Measurements from ENCODE around the gene GALK2. TPM values are rescaled to one million over a fixed set of nuclear protein-coding genes. Genes with fewer than 3 reads are reported as not detected.

Gene GALK2
- total RNA-seq, 1 experiment from 2014 or later, result 29.0 TPM

DNA sequence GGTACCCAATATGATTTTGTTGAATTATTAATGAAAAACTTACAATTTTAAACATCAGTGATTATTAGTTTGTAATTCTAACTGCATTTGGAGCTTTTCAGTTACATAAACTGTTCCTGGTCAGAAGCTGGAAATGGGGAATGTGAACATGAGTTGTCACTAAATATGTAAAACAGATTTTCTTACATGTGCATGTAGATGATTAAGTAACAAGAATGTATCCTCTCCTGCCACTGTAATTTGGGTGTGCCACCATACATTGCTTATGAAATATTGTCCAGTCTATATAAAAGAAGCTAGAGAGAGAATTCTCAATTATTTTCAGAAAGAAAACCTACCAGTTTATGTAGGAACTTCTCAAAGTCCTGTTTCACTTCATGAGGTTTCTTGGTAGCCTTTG is 161.4 kb downstream of the GALK2 start:
- H3K79me2 ChIP-seq (ENCODE audit: low read depth), result no peaks in the 10 kb centered on the region
- H3K36me3 ChIP-seq (ENCODE audit: low read depth), result no peaks in the 10 kb centered on the region
- no peak overlapping the region for H3K4me2 ChIP-seq
- no TSS peak for BruUV-seq (replicated peaks)
- intact Hi-C loops (cut with micrococcal nuclease; ENCODE audit: unreplicated experiment), result no loop called here
- no peak overlapping the region for H2AFZ ChIP-seq
- no peaks in the 10 kb centered on the region for H3F3A ChIP-seq (ENCODE audit: insufficient read depth, low read depth)
- H3K4me3 ChIP-seq, result no peak overlapping the region
- no peaks in the 10 kb centered on the region for H3K9me2 ChIP-seq (ENCODE audit: insufficient read depth)
- no peak for DNase-seq
- CTCF ChIA-PET, result no interaction called here
- no peak for TF ChIP-seq EZH2 (IDR thresholded peaks at IDR 0.05; ENCODE audit: low read depth)
- TF ChIP-seq, protein P1, sequence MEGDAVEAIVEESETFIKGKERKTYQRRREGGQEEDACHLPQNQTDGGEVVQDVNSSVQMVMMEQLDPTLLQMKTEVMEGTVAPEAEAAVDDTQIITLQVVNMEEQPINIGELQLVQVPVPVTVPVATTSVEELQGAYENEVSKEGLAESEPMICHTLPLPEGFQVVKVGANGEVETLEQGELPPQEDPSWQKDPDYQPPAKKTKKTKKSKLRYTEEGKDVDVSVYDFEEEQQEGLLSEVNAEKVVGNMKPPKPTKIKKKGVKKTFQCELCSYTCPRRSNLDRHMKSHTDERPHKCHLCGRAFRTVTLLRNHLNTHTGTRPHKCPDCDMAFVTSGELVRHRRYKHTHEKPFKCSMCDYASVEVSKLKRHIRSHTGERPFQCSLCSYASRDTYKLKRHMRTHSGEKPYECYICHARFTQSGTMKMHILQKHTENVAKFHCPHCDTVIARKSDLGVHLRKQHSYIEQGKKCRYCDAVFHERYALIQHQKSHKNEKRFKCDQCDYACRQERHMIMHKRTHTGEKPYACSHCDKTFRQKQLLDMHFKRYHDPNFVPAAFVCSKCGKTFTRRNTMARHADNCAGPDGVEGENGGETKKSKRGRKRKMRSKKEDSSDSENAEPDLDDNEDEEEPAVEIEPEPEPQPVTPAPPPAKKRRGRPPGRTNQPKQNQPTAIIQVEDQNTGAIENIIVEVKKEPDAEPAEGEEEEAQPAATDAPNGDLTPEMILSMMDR (conservative IDR thresholded peaks at IDR 0.05), result no peak
- H3K4me1 ChIP-seq (replicated peaks; ENCODE audit: insufficient read depth), result no peaks in the 10 kb centered on the region
- no peaks in the 10 kb centered on the region for H4K20me1 ChIP-seq (ENCODE audit: insufficient read depth)
- POLR2A ChIA-PET (ENCODE audit: unreplicated experiment), result no interaction called here
- no peaks in the 10 kb centered on the region for H3K27me3 ChIP-seq (ENCODE audit: insufficient read depth, low read depth)
- no peak overlapping the region for H3K27ac ChIP-seq
- H3K9me3 ChIP-seq (ENCODE audit: insufficient read depth, low read depth), result no peaks in the 10 kb centered on the region

DNA sequence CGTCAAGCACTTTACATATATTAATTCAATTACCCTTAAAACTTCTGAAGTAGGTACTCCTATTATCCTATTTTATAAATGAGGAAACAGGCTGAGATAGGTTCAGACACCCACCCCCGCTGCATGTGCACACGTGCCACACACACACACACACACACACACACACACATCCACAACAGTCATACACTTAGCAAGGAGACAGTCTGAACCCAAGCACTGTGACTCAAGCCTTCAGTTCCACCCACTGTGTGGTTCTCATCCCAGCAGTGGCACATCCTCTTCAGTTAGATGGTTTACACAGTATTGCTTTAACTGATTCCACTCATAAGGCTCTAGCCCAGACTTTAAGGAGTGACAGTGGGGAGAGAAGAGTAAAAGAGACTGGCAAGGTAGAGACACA is 161.9 kb downstream of the GALK2 start:
- Histone ChIP-seq H3K9me3 (ENCODE audit: insufficient read depth, low read depth) (no peaks in the 10 kb centered on the region), H3K9me2 (ENCODE audit: insufficient read depth) (no peaks in the 10 kb centered on the region), H3K36me3 (ENCODE audit: low read depth) (no peaks in the 10 kb centered on the region), H3K79me2 (ENCODE audit: low read depth) (no peaks in the 10 kb centered on the region), H3K4me1 (replicated peaks; ENCODE audit: insufficient read depth) (no peaks in the 10 kb centered on the region), H4K20me1 (ENCODE audit: insufficient read depth) (no peaks in the 10 kb centered on the region), H3K4me2 (no peak overlapping the region), H3F3A (ENCODE audit: insufficient read depth, low read depth) (no peaks in the 10 kb centered on the region), H2AFZ (no peak overlapping the region), H3K27ac (no peak overlapping the region), H3K27me3 (ENCODE audit: insufficient read depth, low read depth) (no peaks in the 10 kb centered on the region), H3K4me3 (no peak overlapping the region)
- ChIA-PET CTCF (no interaction called here), POLR2A (ENCODE audit: unreplicated experiment) (no interaction called here)
- DNase-seq, result no peak
- no TSS peak for BruUV-seq (replicated peaks)
- intact Hi-C loops (cut with micrococcal nuclease; ENCODE audit: unreplicated experiment), result no loop called here
- TF ChIP-seq, protein P1 (conservative IDR thresholded peaks at IDR 0.05), result no peak
- no peak for TF ChIP-seq EZH2 (IDR thresholded peaks at IDR 0.05; ENCODE audit: low read depth)

DNA sequence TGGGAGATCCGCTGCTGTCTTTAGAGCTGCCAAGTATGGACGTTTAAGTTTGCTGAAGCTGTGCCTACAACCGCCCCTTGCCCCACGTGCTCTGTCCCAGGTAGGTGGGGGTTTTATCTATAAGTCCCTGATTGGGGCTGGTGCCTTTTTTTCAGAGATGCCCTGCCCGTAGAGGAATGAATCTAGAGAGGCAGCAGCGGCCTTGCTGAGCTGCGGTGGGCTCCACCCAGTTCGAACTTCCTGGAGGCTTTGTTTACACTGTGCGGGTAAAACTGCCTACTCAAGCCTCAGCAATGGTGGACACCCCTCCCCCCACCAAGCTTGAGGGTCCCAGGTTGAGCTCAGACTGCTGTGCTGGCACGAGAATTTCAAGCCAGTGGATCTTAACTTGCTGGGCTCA is 169.6 kb downstream of the GALK2 start:
- Histone ChIP-seq H2AFZ (no peak overlapping the region), H3K27ac (no peak overlapping the region), H3K9me3 (ENCODE audit: insufficient read depth, low read depth) (no peaks in the 10 kb centered on the region), H3K9me2 (ENCODE audit: insufficient read depth) (no peaks in the 10 kb centered on the region), H4K20me1 (ENCODE audit: insufficient read depth) (no peaks in the 10 kb centered on the region), H3K4me1 (replicated peaks; ENCODE audit: insufficient read depth) (no peaks in the 10 kb centered on the region), H3F3A (ENCODE audit: insufficient read depth, low read depth) (no peaks in the 10 kb centered on the region), H3K79me2 (ENCODE audit: low read depth) (no peaks in the 10 kb centered on the region), H3K4me2 (no peak overlapping the region), H3K27me3 (ENCODE audit: insufficient read depth, low read depth) (no peaks in the 10 kb centered on the region), H3K36me3 (ENCODE audit: low read depth) (no peaks in the 10 kb centered on the region), H3K4me3 (no peak overlapping the region)
- TF ChIP-seq, protein P1 (conservative IDR thresholded peaks at IDR 0.05), result no peak
- no peak for TF ChIP-seq EZH2 (IDR thresholded peaks at IDR 0.05; ENCODE audit: low read depth)
- POLR2A ChIA-PET (ENCODE audit: unreplicated experiment), result no interaction called here
- no peak for DNase-seq
- CTCF ChIA-PET, result no interaction called here
- intact Hi-C loops (cut with micrococcal nuclease; ENCODE audit: unreplicated experiment), result no loop called here
- no TSS peak for BruUV-seq (replicated peaks)
